IMR-90 (cell line): Measurements from ENCODE around the gene PRLR.

Experiments
- BHLHE40 ChIP-seq: fragments of 150-350 bp; IDR thresholded peaks from 2 replicates; pipeline ENCODE4 v1.6.1; 2016; ENCODE audit warnings: mild to moderate bottlenecking, low read depth, low read length
- CEBPB ChIP-seq: IDR thresholded peaks from 2 replicates; pipeline ENCODE4 v1.6.1; 2012; ENCODE audit warnings: low read depth, low read length, improper control_type of control experiment
- CHD1 ChIP-seq: IDR thresholded peaks from 2 replicates; pipeline ENCODE4 v1.6.1; 2012; ENCODE audit warnings: low read depth, low read length, improper control_type of control experiment
- MAFK ChIP-seq: IDR thresholded peaks from 2 replicates; pipeline ENCODE4 v1.6.1; 2012; ENCODE audit warnings: low read depth, low read length, improper control_type of control experiment
- MAZ ChIP-seq: IDR thresholded peaks from 2 replicates; pipeline ENCODE4 v1.6.1; 2012; ENCODE audit warnings: low read depth, mild to moderate bottlenecking, low read length, improper control_type of control experiment, moderate library complexity, borderline replicate concordance
- MXI1 ChIP-seq: IDR thresholded peaks from 2 replicates; pipeline ENCODE4 v1.6.1; 2012; ENCODE audit warnings: low read depth, mild to moderate bottlenecking, low read length, moderate library complexity, borderline replicate concordance
- NFE2L2 ChIP-seq: fragments of 150-350 bp; IDR thresholded peaks from 2 replicates; pipeline ENCODE4 v1.6.1; 2016; ENCODE audit warnings: low read depth, mild to moderate bottlenecking, low read length
- POLR2A ChIP-seq: IDR thresholded peaks from 2 replicates; pipeline ENCODE4 v1.6.1; 2012; ENCODE audit warnings: mild to moderate bottlenecking, low read depth, low read length
- RAD21 ChIP-seq: IDR thresholded peaks from 2 replicates; pipeline ENCODE4 v1.6.1; 2012; ENCODE audit warnings: low read length, improper control_type of control experiment
- RFX5 ChIP-seq: IDR thresholded peaks from 2 replicates; pipeline ENCODE4 v1.8.0; 2012; ENCODE audit warnings: low read depth, mild to moderate bottlenecking, low read length, moderate library complexity
- SMC3 ChIP-seq: fragments of 150-350 bp; IDR thresholded peaks from 2 replicates; pipeline ENCODE4 v1.6.1; 2016; ENCODE audit warnings: low read depth, mild to moderate bottlenecking, antibody characterized with exemption, low read length, moderate library complexity
- USF2 ChIP-seq: fragments of 150-350 bp; IDR thresholded peaks from 2 replicates; pipeline ENCODE4 v1.6.1; 2017; ENCODE audit warnings: mild to moderate bottlenecking, antibody characterized with exemption, low read length, low read depth
- TF ChIP-seq, protein P1 (sequence below): conservative IDR thresholded peaks from 2 replicates; pipeline ENCODE4 v1.5.1; 2012; ENCODE audit warnings: mild to moderate bottlenecking, low read depth, low read length, improper control_type of control experiment

- no peak for TF ChIP-seq MXI1
- TF ChIP-seq, protein P1, sequence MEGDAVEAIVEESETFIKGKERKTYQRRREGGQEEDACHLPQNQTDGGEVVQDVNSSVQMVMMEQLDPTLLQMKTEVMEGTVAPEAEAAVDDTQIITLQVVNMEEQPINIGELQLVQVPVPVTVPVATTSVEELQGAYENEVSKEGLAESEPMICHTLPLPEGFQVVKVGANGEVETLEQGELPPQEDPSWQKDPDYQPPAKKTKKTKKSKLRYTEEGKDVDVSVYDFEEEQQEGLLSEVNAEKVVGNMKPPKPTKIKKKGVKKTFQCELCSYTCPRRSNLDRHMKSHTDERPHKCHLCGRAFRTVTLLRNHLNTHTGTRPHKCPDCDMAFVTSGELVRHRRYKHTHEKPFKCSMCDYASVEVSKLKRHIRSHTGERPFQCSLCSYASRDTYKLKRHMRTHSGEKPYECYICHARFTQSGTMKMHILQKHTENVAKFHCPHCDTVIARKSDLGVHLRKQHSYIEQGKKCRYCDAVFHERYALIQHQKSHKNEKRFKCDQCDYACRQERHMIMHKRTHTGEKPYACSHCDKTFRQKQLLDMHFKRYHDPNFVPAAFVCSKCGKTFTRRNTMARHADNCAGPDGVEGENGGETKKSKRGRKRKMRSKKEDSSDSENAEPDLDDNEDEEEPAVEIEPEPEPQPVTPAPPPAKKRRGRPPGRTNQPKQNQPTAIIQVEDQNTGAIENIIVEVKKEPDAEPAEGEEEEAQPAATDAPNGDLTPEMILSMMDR = no peak
- TF ChIP-seq CEBPB = no peak
- no peak for TF ChIP-seq MAFK
- TF ChIP-seq RAD21 = no peak
- no peak for TF ChIP-seq POLR2A
- TF ChIP-seq CHD1 = no peak
- TF ChIP-seq NFE2L2 = no peak
- TF ChIP-seq MAZ = no peak
- TF ChIP-seq USF2 = no peak
- TF ChIP-seq RFX5 = no peak
- TF ChIP-seq SMC3 = no peak
- no peak for TF ChIP-seq BHLHE40
Observed at GRCh38 chr5:35066260-35066795, 164.0 kb downstream of the PRLR start.
